ENCODE results near the gene ECE1. TPM values are rescaled to one million over a fixed set of nuclear protein-coding genes. Genes with fewer than 3 reads are reported as not detected.
"Not testable (repeated sequence)": the region's sequence is repeated elsewhere in the genome, so short reads cannot be mapped to it uniquely, and the experiment has no call there.

The ECE1 gene
- total RNA-seq, 5 donors from 2014 or later (not counting 1 experiment from before 2014, with no cell fraction given): 81.0 to 94.5 (median 87.1) TPM

GRCh38 chr1:21174230-21174629 lies 116.0 kb downstream of the ECE1 start:
- DNase-seq (no peak), ATAC-seq (replicated peaks in 1 of 4) (no peak)
- Histone ChIP-seq H3K36me3 (ENCODE audit: control insufficient read depth in 2 of 2, extremely low read depth in 1 of 2, insufficient read depth in 1 of 2, low read length in 1 of 2) (peaks cover 3 to 4% of the 10 kb centered on the region in 2 donors), H3K27me3 (replicated peaks in 1 of 2; ENCODE audit: control insufficient read depth in 2 of 2, extremely low read depth in 1 of 2, insufficient read depth in 2 of 2, low read length in 1 of 2) (peaks cover 0 to 5% of the 10 kb centered on the region in 2 experiments), H3K27ac (ENCODE audit: low read length) (no peak overlapping the region), H3K9me3 (no peaks in the 10 kb centered on the region), H3K4me3 (ENCODE audit: control insufficient read depth in 1 of 2, extremely low read depth in 1 of 2, low read length in 1 of 2) (no peak overlapping the region), H3K4me1 (ENCODE audit: control insufficient read depth in 1 of 2, extremely low read depth in 1 of 2, insufficient read depth in 2 of 2, low read length in 2 of 2) (peaks cover 13 to 14% of the 10 kb centered on the region in 2 experiments)
- 100% methylated on average over 1 of the region's 2 CpGs for WGBS (ENCODE audit: insufficient coverage)
- Mint-ChIP-seq H3K36me3 (peaks cover 6% of the 10 kb centered on the region), H3K9me3 (no peaks in the 10 kb centered on the region), H3K4me3 (peak overlapping the region; percentile 2 to 87 (median 83)), H3K27ac (peak overlapping the region; percentile 23 to 82), H3K4me1 (peaks cover 22 to 29% (median 24%) of the 10 kb centered on the region in 3 donors), H3K27me3 (no peaks in the 10 kb centered on the region)
- ChIA-PET POLR2A (no interaction called here), CTCF (interaction anchor here in 1 of 2 donors (0.6 to 1.0 kb wide), 3 partner anchors 8 to 477 kb away, joined by 3 read pairs; no protein-coding TSS in a partner anchor)

- CTCF ChIA-PET; H3K4me3 ChIP-seq (ENCODE audit: control insufficient read depth in 1 of 2, extremely low read depth in 1 of 2, low read length in 1 of 2); H3K27me3 ChIP-seq (replicated peaks in 1 of 2; ENCODE audit: control insufficient read depth in 2 of 2, extremely low read depth in 1 of 2, insufficient read depth in 2 of 2, low read length in 1 of 2); H3K27me3 Mint-ChIP-seq; H3K9me3 Mint-ChIP-seq; ATAC-seq (replicated peaks in 1 of 4); H3K27ac ChIP-seq (ENCODE audit: low read length); H3K9me3 ChIP-seq; H3K27ac Mint-ChIP-seq; POLR2A ChIA-PET; H3K36me3 Mint-ChIP-seq; H3K4me3 Mint-ChIP-seq; H3K36me3 ChIP-seq (ENCODE audit: control insufficient read depth in 2 of 2, extremely low read depth in 1 of 2, insufficient read depth in 1 of 2, low read length in 1 of 2); DNase-seq: not testable (repeated sequence)
- H3K4me1 ChIP-seq (ENCODE audit: control insufficient read depth in 1 of 2, extremely low read depth in 1 of 2, insufficient read depth in 2 of 2, low read length in 2 of 2): peaks cover 13 to 14% of the 10 kb centered on the region in 2 experiments
- 89% methylated on average over 10 of the region's 12 CpGs for WGBS (ENCODE audit: insufficient coverage)
- peaks cover 22 to 29% (median 24%) of the 10 kb centered on the region in 3 donors for H3K4me1 Mint-ChIP-seq
These were observed 117.2 kb downstream of the ECE1 start for GRCh38 chr1:21173096-21173495.

- H3K9me3 ChIP-seq; ATAC-seq (replicated peaks in 1 of 4); H3K4me3 Mint-ChIP-seq; H3K4me3 ChIP-seq (ENCODE audit: control insufficient read depth in 1 of 2, extremely low read depth in 1 of 2, low read length in 1 of 2); H3K27ac Mint-ChIP-seq; CTCF ChIA-PET; H3K27ac ChIP-seq (ENCODE audit: low read length); H3K27me3 Mint-ChIP-seq; DNase-seq; H3K27me3 ChIP-seq (replicated peaks in 1 of 2; ENCODE audit: control insufficient read depth in 2 of 2, extremely low read depth in 1 of 2, insufficient read depth in 2 of 2, low read length in 1 of 2); H3K36me3 ChIP-seq (ENCODE audit: control insufficient read depth in 2 of 2, extremely low read depth in 1 of 2, insufficient read depth in 1 of 2, low read length in 1 of 2); H3K9me3 Mint-ChIP-seq; POLR2A ChIA-PET: not testable (repeated sequence)
- Mint-ChIP-seq H3K4me1 (peaks cover 18 to 27% (median 19%) of the 10 kb centered on the region in 3 donors), H3K36me3 (peaks cover 11% of the 10 kb centered on the region)
- H3K4me1 ChIP-seq (ENCODE audit: control insufficient read depth in 1 of 2, extremely low read depth in 1 of 2, insufficient read depth in 2 of 2, low read length in 2 of 2): peaks cover 6 to 12% of the 10 kb centered on the region in 2 experiments
- no CpG with 5 or more reads among the region's 4 CpGs for WGBS (ENCODE audit: insufficient coverage)
These were observed 119.4 kb downstream of the ECE1 start for GRCh38 chr1:21170837-21171236.

GRCh38 chr1:21168444-21168843 lies 121.8 kb downstream of the ECE1 start:
- ATAC-seq (replicated peaks in 1 of 4) (no peak), DNase-seq (no peak)
- Histone ChIP-seq H3K27me3 (replicated peaks in 1 of 2; ENCODE audit: control insufficient read depth in 2 of 2, extremely low read depth in 1 of 2, insufficient read depth in 2 of 2, low read length in 1 of 2) (no peaks in the 10 kb centered on the region), H3K9me3 (no peaks in the 10 kb centered on the region), H3K27ac (ENCODE audit: low read length) (no peak overlapping the region), H3K4me3 (ENCODE audit: control insufficient read depth in 1 of 2, extremely low read depth in 1 of 2, low read length in 1 of 2) (no peak overlapping the region), H3K36me3 (ENCODE audit: control insufficient read depth in 2 of 2, extremely low read depth in 1 of 2, insufficient read depth in 1 of 2, low read length in 1 of 2) (peaks cover 6 to 8% of the 10 kb centered on the region in 2 donors), H3K4me1 (ENCODE audit: control insufficient read depth in 1 of 2, extremely low read depth in 1 of 2, insufficient read depth in 2 of 2, low read length in 2 of 2) (no peaks in the 10 kb centered on the region)
- H3K27ac Mint-ChIP-seq: no peak overlapping the region
- H3K4me3 Mint-ChIP-seq: no peak overlapping the region
- H3K36me3 Mint-ChIP-seq: peaks cover 23% of the 10 kb centered on the region
- POLR2A ChIA-PET: no interaction called here
- H3K27me3 Mint-ChIP-seq: no peaks in the 10 kb centered on the region
- CTCF ChIA-PET: no interaction called here
- H3K4me1 Mint-ChIP-seq: peaks cover 6 to 17% (median 12%) of the 10 kb centered on the region in 3 donors
- WGBS (ENCODE audit: insufficient coverage): 100% methylated on average over 1 of the region's 2 CpGs
- H3K9me3 Mint-ChIP-seq: no peaks in the 10 kb centered on the region

Other genes with a start within 250 kb of the ECE1 start
- gene EIF4G3, start 113.6 kb downstream of the ECE1 start, total RNA-seq: 10 to 100 TPM; 16.8 to 34.1 (median 20.8) TPM
- gene NBPF3, start 149.7 kb upstream of the ECE1 start, total RNA-seq: 10 to 100 TPM in 4 of 5 donors, 1 to 10 TPM in 1; 8.3 to 17.9 (median 16.3) TPM
- under 1 TPM in 3 of 5 donors, not detected in 2; 0.20 to 0.44 (median 0.41) TPM for gene ALPL, start 219.0 kb upstream of the ECE1 start, total RNA-seq

Data from T-cell (primary cell).